Measurements from ENCODE around the gene MEIG1.
"Not testable (repeated sequence)": the region's sequence is repeated elsewhere in the genome, so short reads cannot be mapped to it uniquely, and the experiment has no call there.

DNA sequence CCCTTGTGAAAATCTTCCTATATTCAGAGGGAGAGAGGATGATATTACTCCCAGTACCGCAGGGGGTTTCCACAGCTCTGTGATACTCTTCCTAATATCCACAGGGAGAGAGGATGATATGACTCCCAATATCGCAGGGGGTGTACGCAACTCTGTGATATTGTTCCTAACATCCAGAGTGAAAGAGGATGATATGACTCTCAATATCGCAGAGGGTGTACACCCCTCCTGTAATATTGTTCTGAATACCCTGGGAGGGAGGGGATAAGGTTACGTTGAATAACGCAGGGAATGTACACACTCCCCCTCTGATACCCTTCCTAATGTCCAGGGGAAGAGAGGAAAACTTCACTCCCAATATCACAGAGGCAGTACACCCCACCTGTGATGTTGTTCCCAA, 30.4 kb downstream of the MEIG1 start:
- not testable (repeated sequence) for TF ChIP-seq YY1 (IDR thresholded peaks at IDR 0.05; ENCODE audit: insufficient read depth, insufficient read length); ZNF274 (IDR thresholded peaks at IDR 0.05; ENCODE audit: low read depth, low read length); SUZ12 (IDR thresholded peaks at IDR 0.05; ENCODE audit: extremely low read depth, insufficient read depth, insufficient read length)

Data from NT2/D1 (cell line).